Measurements from ENCODE around the gene STING1.
"Not testable (repeated sequence)": the region's sequence is repeated elsewhere in the genome, so short reads cannot be mapped to it uniquely, and the experiment has no call there.

The STING1 gene
- 29.2 to 47.8 reads per million in 2 donors for total RNA-seq

DNA sequence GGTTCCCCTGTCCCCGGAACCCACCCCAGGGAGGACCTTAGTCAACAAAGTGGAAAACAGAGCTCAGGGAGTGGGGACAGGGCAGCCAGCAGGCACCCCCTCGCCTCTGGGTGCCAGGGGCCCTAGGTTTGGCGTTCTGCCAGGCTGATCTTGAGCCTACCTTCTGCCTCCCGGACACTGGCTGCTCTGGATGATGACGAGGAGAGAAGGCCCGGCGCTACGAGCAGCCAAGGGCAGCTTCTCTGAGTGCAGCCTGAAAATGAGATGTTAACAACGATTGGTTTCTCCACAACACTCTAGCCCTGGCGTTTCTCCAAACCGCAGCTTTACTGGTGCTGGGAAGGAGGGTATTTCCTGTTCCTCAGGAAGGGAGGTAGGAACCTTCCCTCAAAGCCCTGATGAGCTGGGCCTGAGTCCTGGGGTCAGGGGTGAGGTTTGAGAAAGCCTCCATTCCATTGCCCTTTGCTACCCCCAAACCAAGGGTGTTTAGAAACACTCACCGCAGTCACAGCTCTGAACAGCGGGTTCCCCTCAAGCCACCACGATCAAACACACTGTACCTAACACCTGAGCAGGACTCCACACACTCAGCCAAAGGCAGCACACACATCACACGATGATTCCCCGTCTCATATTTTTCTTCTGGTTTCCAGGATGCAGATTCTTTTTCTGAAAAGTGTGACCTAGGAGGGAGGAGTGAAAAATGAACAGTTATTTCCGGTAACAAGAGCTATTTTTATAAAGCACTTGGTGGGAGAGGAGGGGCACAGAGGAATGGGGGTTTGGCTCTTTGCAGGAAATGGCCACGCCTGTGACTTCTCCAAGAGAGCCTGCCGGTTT is at the start of gene STING1:
Gene STING1, minus strand, starts transcription at position 709 of the 840 bp plus-strand sequence. CDS start 1,054 bp downstream, outside the sequence.
- DNase-seq: no peak

DNA sequence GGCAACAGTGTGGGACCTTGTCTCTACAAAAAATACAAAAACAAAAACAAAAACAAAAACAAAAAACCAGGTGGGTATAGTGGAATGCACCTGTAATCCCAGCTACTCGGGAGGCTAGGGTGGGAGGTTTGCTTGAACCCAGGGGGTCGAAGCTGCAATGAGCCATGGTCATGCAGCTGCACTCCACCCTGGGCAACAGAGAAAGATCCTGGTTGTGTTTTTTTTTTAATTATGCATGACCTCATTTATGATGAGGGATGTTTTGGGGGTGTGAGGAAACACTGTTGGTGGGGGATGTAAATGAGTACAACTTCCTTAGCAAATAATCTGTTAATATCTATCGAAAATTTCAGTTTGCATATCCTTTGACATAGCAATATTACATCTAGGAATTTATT is 49.2 kb upstream of the STING1 start:
- no peak for DNase-seq

DNA sequence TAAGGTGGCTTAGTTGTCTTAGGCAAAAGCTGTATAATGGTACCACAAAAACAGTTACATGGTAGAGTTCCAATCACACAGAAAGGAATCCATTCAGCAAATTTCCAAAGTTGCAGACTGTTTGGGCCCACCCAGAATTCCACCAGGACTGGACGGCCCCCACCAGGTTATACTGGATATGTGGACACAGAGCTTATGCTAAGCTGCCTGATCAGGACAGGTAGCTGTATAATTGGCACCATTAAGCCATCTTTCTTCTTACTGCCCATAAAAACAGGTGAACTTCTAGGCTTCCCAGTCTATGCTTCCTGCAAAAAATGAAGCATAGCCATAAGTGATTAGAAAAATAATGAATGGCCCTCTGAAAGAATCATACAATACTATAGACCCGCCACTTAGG is 47.5 kb upstream of the STING1 start:
- DNase-seq: not testable (repeated sequence)

DNA sequence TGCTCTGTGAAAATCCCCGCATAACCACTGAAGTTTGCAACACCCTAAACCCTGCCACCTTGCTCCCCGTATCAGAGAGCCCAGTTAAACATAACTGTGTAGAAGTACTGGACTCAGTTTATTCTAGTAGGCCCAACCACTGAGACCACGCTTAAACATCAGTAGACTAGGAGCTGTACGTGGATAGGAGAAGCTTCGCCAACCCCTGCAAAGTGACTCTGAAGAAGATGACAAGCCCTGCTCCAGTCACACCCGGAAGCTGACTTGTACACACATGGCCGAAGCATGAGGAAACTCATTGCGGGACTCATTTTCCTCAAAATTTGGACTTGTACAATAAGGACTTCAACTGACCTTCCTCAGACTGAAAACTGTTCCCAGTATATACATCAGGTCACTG is 46.1 kb upstream of the STING1 start:
- not testable (repeated sequence) for DNase-seq

DNA sequence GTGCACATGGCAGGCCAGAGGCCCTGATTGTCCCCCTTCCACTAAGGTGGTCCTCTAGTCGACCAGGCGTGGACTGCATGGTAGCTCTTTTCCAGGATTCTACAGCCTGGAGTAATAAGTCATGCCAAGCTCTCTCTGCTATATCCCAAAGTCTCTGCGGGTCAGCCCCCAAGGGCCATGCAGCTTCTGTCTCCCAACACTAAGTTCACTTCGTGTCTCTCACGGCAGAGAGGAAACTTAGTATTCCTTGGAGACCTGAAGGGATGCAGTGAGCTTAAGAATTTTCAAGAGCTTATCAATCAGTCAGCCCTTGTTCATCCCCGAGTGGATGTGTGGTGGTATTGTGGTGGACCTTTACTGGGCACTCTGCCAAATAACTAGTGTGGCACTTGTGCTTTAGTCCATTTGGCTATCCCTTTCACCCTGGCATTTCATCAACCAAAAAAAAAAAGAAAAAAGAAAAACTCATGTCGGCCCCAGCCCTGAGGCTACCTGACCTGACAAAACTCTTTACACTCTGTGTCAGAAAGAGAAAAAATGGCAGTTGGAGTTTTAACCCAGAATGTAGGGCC is 45.4 kb upstream of the STING1 start:
- DNase-seq: not testable (repeated sequence)

DNA sequence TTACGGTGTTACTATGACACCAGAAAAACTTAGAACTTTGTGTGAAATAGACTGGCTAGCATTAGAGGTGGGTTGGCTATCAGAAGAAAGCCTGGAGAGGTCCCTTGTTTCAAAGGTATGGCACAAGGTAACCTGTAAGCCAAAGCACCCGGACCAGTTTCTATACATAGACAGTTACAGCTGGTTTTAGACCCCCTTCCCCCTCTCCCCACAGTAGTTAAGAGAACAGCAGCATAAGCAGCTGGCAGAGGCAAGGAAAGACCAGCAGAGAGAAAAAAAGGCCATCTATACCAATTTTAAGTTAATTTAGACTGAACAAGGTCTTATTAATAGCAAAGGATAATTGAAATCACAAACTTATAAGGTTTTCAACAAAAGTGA is 44.5 kb upstream of the STING1 start:
- not testable (repeated sequence) for DNase-seq

DNA sequence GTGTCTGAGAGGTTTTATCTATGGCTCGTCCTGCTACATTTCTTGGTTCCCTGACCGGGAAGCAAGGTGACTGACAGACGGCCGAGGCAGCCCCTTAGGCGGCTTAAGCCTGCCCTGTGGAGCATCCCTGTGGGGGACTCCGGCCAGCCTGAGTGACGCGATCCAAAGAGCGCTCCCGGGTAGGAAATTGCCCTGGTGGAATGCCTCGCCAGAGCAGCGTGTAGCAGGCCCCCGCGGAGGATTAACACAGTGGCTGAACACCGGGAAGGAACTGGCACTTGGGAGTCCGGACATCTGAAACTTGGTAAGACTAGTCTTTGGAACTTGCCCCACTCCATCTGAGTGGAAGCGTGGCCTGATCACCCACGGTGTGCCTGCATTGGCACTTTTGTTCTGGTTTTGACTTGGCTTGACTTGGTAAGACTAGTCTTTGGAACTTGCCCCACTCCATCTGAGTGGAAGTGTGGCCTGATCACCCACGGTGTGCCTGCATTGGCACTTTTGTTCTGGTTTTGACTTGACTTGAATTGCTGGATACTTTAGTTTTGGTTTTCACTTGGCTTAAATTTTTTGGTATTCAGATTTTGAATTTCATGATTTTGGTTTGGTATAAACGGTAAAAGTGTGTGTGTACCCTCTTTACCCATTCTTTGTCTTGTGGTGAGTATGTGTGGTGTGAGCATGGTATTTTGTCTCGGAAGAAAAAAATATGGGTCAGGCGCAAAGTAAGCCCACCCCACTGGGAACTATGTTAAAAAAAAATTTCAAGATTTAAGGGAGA is 43.9 kb upstream of the STING1 start:
- not testable (repeated sequence) for DNase-seq

DNA sequence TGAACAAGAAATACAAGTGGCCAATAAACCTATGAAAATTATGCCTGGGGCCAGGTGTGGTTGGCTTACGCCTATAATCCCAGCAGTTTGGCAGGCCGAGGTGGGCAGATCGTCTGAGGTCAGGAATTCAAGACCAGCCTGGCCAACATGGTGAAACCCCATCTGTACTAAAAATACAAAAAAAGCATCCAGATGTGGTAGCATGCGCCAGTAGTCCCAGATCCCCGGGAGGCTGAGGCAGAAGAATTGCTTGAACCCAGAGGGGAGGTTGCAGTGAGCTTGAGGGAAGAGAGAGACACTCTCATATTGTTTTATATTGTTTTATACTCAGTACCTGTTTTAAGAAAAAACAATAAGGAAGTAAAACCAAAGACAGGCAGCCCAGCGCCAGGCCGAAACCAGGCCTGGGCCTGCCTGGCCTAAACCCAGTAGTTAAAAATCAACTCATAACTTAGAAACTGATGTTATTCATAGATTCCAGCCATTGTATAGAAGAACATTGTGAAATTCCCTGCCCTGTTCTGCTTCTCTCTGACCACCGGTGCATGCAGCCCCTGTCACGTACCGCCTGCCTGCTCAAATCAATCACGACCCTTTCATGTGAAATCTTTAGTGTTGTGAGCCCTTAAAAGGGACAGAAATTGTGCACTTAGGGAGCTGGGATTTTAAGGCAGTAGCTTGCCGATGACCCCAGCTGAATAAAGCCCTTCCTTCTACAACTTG is 43.2 kb upstream of the STING1 start:
- not testable (repeated sequence) for DNase-seq

DNA sequence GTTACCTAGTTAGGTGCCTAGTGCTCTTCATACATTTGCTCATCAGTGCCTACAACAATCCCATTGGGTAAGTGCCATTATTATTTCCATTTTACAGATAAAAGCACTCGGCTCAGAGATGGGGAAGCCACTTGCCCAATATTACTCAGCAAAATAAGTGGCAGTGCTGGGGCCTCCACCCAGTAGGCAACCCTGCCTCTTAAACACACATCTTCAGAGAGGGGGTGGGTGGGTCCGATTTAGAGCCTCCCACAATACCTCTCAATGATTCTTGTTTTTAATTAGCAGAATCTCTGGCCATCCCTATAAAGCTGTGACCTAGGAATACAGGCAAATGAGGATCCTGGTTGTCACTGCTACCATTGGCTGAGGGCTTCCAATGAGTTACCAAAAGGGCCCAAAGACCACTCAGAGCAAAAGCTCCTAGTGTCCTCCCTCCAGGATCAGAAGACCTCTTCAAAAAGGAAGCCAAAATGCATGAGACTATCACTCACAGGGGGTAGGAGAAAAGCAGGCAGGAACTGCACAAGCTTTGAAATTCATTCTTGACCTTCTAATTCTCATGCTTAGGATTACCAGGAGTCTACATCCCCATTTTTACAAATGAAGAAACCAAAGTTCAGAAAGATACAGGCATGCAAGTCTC is 42.5 kb upstream of the STING1 start:
- no peak for DNase-seq

DNA sequence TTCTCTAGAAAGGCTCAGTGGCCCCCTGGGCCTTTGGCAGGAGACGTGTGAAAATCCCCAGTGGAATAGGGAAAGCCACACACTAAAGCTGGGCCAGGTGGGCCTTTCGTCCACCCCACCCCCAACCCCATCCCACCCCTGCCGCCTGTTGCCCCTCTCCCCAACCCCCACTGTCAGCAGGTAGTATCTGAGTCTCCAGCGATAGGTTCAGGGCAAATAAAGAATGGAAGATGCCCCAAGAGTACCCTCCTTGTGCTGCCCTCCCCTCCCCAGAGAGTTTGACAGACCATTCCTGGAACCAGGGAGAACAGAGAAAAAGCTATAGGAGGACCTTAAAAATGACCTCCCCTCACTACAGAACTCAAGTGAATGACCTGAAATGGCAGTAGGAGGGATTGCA is 41.9 kb upstream of the STING1 start:
- DNase-seq: no peak

DNA sequence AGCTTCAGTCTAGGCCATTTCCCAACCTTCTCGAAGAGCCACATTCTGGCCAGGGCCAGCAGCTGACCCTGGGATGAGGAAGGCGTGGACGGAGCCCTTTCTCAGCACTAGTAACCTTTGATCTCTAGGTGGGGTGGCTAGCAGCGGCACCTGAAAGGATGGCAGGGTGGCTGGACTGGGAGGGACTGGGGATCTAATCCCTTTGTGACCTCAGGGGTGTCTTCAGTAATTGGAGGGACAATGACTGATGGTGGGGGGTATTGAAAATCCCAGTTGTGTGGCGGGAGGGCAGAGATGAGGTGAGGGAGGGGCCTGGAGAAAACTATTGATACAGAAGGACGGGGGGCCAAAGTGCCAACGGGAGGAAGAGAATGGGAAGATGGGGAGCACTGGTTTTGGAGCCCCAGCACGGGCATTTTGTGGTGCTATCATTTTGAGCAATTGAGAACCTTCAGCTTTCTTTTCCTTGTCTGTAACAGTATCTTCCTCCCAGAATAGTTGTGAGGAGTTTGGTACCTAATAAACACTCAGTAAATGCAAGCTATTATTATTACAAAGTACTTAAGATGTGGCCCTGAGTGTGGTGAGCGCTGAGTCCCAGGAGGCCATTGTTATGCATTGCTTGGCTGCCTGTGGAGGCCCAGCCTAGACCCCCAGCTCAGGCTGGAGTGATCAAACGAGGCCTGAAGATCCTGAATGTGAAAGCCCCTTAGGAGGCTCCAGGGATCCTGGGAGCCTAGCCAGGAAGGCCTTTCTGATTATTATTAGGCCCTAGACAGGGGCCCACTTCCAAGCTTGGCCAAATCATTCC is 41.3 kb upstream of the STING1 start:
- DNase-seq: no peak

DNA sequence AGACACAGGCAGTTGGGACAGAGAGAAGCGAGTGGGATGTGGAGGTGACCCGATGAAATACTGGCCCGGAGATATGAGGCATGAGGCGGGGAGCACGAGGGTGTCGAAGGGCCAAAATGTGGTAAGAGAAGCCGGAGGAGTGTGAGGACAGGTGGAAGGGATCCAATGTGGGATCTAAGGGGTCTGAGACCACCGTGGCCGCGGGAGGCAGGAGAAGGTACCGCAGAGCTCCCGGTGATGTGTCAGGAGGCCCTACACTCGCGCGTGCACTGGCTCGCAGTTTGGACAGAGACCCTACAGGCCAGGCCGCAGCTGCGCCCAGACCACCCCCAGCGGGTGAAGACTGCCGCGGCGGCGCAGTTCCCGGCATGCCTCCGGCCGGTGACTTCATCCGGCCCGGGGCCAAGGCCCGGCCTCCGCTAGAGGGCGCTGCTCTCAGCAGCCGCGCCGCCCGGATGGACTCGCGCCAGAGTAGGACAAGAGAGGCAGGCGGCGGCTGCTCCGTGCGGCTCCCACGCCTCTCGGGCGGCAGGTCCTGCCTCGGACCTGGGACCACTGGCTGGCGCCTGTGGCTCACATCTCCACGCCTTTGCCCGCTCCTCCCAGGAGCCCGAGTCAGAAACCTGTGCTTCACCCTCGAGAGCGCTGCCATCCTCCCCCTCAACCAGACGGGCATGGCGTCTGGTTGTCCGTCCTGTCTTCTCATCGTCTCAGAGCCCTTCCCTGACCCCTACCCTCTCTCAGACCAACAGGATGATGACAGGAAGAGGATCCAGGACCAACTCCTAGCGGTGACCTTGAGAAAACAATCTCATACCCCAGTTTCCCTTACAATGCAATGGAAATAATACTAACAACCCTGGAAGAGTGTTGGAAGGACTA is 35.4 kb upstream of the STING1 start:
- peak; percentile 76 for DNase-seq

DNA sequence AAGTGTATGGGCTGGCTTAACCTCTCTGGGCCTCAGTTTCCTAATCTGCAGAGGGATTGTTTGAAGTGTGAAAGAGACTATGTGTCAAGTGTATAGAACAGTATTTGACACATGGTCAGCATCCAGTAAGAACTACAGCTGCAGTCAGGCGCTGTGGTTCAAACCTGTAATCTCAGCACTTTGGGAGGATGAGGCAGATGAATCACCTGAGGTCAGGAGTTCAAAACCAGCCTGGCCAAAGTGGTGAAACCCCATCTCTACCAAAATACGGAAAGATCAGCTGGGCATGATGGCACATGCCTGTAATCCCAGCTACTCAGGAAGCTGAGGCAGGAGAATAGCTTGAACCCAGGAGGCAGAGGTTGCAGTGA is 31.9 kb upstream of the STING1 start:
- DNase-seq: no peak

DNA sequence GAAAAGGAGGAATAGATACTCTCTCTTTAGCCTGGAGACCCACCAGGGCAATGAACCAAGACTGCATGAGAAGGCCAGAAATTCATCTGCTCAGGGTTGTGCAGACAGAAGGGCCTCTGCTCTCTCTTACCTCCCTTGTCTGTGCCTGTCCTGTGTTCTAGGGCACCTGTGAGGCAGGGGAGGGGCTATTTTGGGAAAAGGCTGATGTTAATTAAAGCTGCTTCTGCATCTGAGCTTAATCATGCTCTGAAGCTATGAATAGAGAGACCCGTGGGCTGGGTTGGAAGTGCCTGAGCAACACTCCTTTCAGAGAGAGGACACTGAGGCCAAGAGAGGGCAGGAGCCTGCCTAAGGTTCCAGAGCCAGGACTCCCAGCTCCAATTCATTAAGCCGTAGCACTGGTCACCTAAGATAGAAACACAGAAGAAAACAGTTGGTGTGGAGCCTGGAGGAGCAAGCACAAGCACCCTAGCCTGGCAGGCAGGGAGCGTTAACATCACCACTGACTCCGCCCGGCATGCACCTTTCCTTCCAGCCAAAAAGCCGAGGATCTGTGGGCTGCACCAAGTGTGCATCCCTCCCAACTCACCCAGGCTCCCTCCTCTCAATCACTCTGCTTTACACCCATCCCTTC is 31.4 kb upstream of the STING1 start:
- DNase-seq: no peak

DNA sequence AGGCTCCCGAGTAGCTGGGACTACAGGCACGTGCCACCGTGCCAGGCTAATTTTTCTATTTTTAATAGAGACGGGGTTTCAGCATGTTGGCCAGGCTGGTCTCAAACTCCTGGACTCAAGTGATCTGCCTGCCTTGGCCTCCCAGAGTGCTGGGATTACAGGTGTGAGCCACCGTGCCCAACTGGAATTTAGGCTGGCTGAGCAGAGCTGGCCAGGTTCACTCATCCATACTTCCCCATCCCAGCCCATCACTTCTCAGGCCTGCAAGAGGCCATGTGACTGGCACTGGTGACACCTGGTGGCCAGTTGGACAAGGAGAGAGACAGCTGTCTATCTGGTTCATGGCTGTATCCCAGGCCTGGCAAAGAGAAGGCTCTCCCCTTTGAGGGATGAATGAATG is 30.9 kb upstream of the STING1 start:
- DNase-seq: not testable (repeated sequence)

DNA sequence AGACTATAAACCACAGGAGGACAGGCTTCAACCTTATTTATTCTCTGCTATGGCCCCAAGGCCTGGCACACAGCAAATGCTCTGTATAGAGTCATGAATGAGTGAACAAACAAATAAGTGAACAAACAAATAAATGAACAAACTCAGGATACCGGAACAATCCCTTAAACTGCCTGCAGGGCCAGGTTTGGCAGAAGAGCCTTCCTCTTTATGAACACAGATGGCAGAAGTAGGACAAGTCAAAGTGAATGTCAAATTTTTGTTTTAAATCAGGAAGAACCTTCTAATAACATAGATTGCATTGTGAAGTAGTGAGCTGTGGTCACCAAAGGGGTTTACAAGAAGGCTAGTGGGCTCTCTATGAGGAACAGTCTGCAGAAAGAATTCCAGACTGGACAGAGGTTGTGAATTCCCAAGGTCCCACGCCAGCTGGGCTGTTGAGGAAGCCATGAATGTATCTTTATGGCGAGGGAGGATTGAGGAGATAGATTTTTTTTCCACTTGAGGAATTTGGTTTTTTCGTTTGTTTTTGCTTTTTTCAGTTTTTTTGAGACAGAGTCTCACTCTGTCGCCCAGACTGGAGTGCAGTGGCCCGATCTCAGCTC is 30.3 kb upstream of the STING1 start:
- no peak for DNase-seq

DNA sequence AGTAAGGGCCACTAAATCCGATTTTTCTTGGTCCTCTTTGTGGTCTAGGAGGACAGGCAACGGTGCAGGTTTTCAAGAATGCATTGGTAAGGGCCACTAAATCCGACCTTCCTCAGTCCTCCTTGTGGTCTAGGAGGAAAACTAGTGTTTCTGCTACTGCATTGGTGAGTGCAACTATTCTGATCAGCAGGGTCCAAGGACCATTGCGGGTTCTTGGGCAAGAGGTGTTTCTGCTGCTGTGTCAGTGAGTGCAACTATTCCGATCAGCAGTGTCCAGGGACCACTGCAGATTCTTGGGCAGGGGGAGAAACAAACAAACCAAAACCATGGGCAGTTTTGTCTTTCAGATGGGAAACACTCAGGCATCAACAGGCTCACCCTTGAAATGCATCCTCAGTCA is 22.2 kb upstream of the STING1 start:
- not testable (repeated sequence) for DNase-seq

DNA sequence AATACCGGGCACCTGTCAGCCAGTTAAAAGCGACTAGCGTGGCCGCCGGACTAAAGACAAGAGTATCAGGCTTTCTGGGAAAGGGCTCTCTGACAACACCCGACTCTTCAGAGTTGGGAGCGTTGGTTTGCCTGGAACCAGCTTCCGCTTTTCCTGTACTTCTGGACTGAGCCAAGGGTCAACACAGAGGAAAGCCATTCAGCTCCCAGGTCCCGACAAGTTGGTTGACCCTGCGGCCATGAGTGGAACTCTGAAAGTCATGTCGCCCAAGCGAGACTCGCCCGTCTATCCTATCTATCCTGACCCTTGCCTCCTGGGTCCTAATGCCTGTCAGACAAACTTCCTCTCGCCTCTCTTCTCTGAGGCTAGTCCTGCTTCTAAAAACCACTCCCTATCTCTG is 21.3 kb upstream of the STING1 start:
- not testable (repeated sequence) for DNase-seq

DNA sequence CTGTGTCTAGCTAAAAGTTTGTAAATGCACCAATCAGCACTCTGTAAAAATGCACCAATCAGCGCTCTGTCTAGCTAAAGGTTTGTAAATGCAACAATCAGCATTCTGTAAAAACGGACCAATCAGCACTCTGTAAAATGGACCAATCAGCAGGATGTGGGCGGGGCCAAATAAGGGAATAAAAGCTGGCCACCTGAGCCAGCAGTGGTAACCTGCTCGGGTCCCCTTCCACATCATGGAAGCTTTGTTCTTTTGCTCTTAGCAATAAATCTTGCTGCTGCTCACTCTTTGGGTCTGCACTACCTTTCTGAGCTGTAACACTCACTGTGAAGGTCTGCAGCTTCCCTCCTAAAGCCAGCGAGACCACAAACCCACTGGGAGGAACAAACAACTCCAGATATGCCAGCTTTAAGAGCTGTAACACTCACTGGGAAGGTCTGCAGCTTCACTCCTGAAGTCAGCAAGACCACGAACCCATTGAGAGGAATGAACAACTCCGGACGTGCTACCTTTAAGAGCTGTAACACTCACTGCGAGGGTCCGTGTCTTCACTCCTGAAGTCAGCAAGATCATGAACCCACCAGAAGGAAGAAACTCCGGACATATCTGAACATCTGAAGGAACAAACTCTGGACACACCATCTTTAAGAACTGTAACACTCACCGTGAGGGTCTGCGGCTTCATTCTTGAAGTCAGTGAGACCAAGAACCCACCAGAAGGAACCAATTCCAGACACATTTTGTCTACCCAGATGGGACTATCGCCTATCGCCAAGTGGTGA is 20.7 kb upstream of the STING1 start:
- DNase-seq: not testable (repeated sequence)

Data from activated gamma-delta T cell (primary cell).